HepG2 (cell line): ENCODE data around the gene TIMM17B. TPM values are rescaled to one million over a fixed set of nuclear protein-coding genes. Genes with fewer than 3 reads are reported as not detected.

Experiments
- ATF4 ChIP-seq, 2 experiments: fragments of 450-650 bp in 1 of 2; sonication (generic) in 1 of 2; formaldehyde crosslinking; IDR thresholded peaks; 2 replicates each; pipeline versions ENCODE4 v1.5.0 to v1.8.0; 2020 to 2022; ENCODE audit warnings: mild to moderate bottlenecking in 1 of 2, missing genetic modification reagents in 1 of 2
- FOXA3 ChIP-seq: IDR thresholded peaks from 2 replicates; pipeline ENCODE4 v1.6.1; 2016; ENCODE audit warnings: missing genetic modification reagents, missing compliant biosample characterization
- GPN1 ChIP-seq: sonication (generic); formaldehyde crosslinking; IDR thresholded peaks from 2 replicates; pipeline ENCODE4 v1.5.1; 2020; ENCODE audit warnings: missing genetic modification reagents, borderline replicate concordance
- GTF3A ChIP-seq: sonication (generic); formaldehyde crosslinking; conservative IDR thresholded peaks from 2 replicates; pipeline ENCODE4 v1.4.0; 2020; ENCODE audit warnings: mild to moderate bottlenecking, missing genetic modification reagents
- HOXA5 ChIP-seq: sonication (generic); formaldehyde crosslinking; IDR thresholded peaks from 2 replicates; pipeline ENCODE4 v1.4.0; 2020; ENCODE audit warnings: missing genetic modification reagents
- KLF11 ChIP-seq: IDR thresholded peaks from 2 replicates; pipeline ENCODE4 v1.6.1; 2016; ENCODE audit warnings: missing compliant biosample characterization
- MAZ ChIP-seq, 2 experiments: sonication (generic) in 1 of 2; formaldehyde crosslinking in 1 of 2; IDR thresholded peaks; 2 replicates each; pipeline versions ENCODE4 v1.5.0 to v1.6.1; 2012 to 2020; ENCODE audit warnings: low read depth in 2 of 2, mild to moderate bottlenecking in 2 of 2, borderline replicate concordance in 1 of 2, improper control_type of control experiment in 1 of 2, low read length in 1 of 2, missing genetic modification reagents in 1 of 2, moderate library complexity in 1 of 2
- MBD4 ChIP-seq: IDR thresholded peaks from 2 replicates; pipeline ENCODE4 v1.6.1; 2012; ENCODE audit warnings: low read length, inconsistent platforms, borderline replicate concordance
- MEIS1 ChIP-seq: sonication (generic); formaldehyde crosslinking; IDR thresholded peaks from 2 replicates; pipeline ENCODE4 v1.9.0; 2021; ENCODE audit warnings: mild to moderate bottlenecking, missing genetic modification reagents, moderate library complexity, borderline replicate concordance
- POLR2AphosphoS5 ChIP-seq: IDR thresholded peaks from 2 replicates; pipeline ENCODE4 v1.6.1; 2012; ENCODE audit warnings: low read depth, low read length
- RAD21 ChIP-seq: fragments of 450-650 bp; formaldehyde crosslinking; IDR thresholded peaks from 2 replicates; pipeline ENCODE4 v1.5.0; 2020; ENCODE audit warnings: mild to moderate bottlenecking
- SNAPC2 ChIP-seq: sonication (generic); formaldehyde crosslinking; IDR thresholded peaks from 2 replicates; pipeline ENCODE4 v1.8.1; 2022; ENCODE audit warnings: mild to moderate bottlenecking, missing genetic modification reagents
- SNAPC5 ChIP-seq: sonication (generic); formaldehyde crosslinking; IDR thresholded peaks from 2 replicates; pipeline ENCODE4 v1.8.1; 2023; ENCODE audit warnings: mild to moderate bottlenecking, missing genetic modification reagents, borderline replicate concordance
- SP2 ChIP-seq: sonication (generic); formaldehyde crosslinking; IDR thresholded peaks from 2 replicates; pipeline ENCODE4 v1.5.1; 2020; ENCODE audit warnings: mild to moderate bottlenecking, missing genetic modification reagents
- TSC22D2 ChIP-seq: sonication (generic); formaldehyde crosslinking; IDR thresholded peaks from 2 replicates; pipeline ENCODE4 v1.5.1; 2020; ENCODE audit warnings: missing genetic modification reagents, mild to moderate bottlenecking, borderline replicate concordance
- ZBTB44 ChIP-seq: sonication (generic); formaldehyde crosslinking; IDR thresholded peaks from 2 replicates; pipeline ENCODE4 v1.4.0; 2020; ENCODE audit warnings: missing genetic modification reagents
- ZNF17 ChIP-seq: sonication (generic); formaldehyde crosslinking; IDR thresholded peaks from 2 replicates; pipeline ENCODE4 v1.5.0; 2020; ENCODE audit warnings: mild to moderate bottlenecking, missing genetic modification reagents
- ZNF34 ChIP-seq: sonication (generic); formaldehyde crosslinking; IDR thresholded peaks from 2 replicates; pipeline ENCODE4 v1.4.0; 2020; ENCODE audit warnings: mild to moderate bottlenecking, missing genetic modification reagents, borderline replicate concordance
- ZNF770 ChIP-seq: sonication (generic); formaldehyde crosslinking; IDR thresholded peaks from 2 replicates; pipeline ENCODE4 v1.5.0; 2020; ENCODE audit warnings: mild to moderate bottlenecking, missing genetic modification reagents
- ZNF792 ChIP-seq: IDR thresholded peaks from 2 replicates; pipeline ENCODE4 v1.6.1; 2016
- ZSCAN29 ChIP-seq: sonication (generic); formaldehyde crosslinking; conservative IDR thresholded peaks from 2 replicates; pipeline ENCODE4 v1.4.0; 2020; ENCODE audit warnings: mild to moderate bottlenecking, missing genetic modification reagents
- ZUFSP ChIP-seq: sonication (generic); formaldehyde crosslinking; IDR thresholded peaks from 2 replicates; pipeline ENCODE4 v1.9.0; 2021; ENCODE audit warnings: missing genetic modification reagents, mild to moderate bottlenecking, borderline replicate concordance
- polyA plus RNA-seq, 8 experiments: library from polyadenylated mRNA; depleted of rRNA in 3 of 8; stranded (reverse) in 7 of 8; unstranded in 1 of 8; fragments of >200 nt; fragmentation: Illumina TruSeq in 4 of 8; extraction: Trizol in 4 of 8; gene quantifications; 2 replicates each; pipeline versions ENCODE4 v1.2.1 to v1.2.3, GENCODE V29; 2011 to 2016; ENCODE audit warnings: low read depth in 4 of 8, missing spikeins in 1 of 8, mixed read lengths in 1 of 8; ENCODE audit not compliant: insufficient read depth in 1 of 8
- total RNA-seq, 5 experiments: library from RNA; depleted of rRNA; stranded (reverse); fragments of >200 nt; fragmentation: Illumina TruSeq; extraction: Trizol; gene quantifications; 2 replicates each; pipeline ENCODE4 v1.2.3, GENCODE V29; 2016; ENCODE audit warnings: low read depth in 1 of 5

TIMM17B gene
- total and polyA plus RNA-seq, 2 of the 13 experiments (the other 11 are each of a cell fraction or from before 2014, with no cell fraction given): 56.0 to 72.5 TPM

- TF ChIP-seq ZBTB44 (CRISPR knock-in tag) (no peak), ZNF792 (CRISPR knock-in tag) (peak; percentile 52; the same call in 1 of the 2 replicates), FOXA3 (CRISPR knock-in tag) (no peak), SNAPC5 (CRISPR knock-in tag) (no peak), ZUFSP (no peak), SNAPC2 (0 out of 2 replicates have a peak, but pooled peaks have one; percentile 63), ZSCAN29 (CRISPR knock-in tag) (no peak), GPN1 (CRISPR knock-in tag) (no peak), ZNF34 (no peak), ZNF770 (CRISPR knock-in tag) (no peak), HOXA5 (CRISPR knock-in tag) (0 out of 2 replicates have a peak, but pooled peaks have one; percentile 4), MEIS1 (CRISPR knock-in tag) (no peak), MBD4 (no peak), POLR2AphosphoS5 (peak; percentile 92), KLF11 (CRISPR knock-in tag) (no peak), ZNF17 (CRISPR knock-in tag) (no peak), ATF4 (CRISPR knock-in tag; IDR thresholded peaks at IDR 0.05) (no peak), MAZ (IDR thresholded peaks at IDR 0.05; ENCODE audit: borderline replicate concordance, low read depth, low read length) (no peak), MAZ (CRISPR knock-in tag; IDR thresholded peaks at IDR 0.05; ENCODE audit: low read depth) (no peak), GTF3A (CRISPR knock-in tag) (no peak), TSC22D2 (no peak), RAD21 (CRISPR knock-in tag) (no peak), SP2 (CRISPR knock-in tag) (peak; percentile 84)
Observed at GRCh38 chrX:48897625-48898306, at the start of gene TIMM17B, which contains the start of gene PQBP1 (continued).
